ENCODE measurements around the gene PLA2G2C.

PLA2G2C gene

DNA sequence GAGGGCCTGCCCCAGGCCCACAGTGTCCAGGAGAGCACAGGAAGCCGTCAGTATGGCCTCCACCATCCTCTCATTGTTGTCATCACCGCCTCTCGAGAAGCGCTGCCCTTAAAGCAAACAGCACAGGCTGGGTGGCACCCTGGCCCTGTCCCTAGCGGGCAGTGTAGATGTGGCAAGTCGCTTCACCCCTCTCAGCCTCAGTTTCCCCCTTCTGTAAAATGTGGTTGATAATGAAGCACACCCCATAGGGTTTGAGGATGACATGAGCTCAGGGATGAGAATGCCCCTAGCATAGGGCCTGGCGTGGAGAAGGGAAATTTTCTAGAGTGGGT, 33.8 kb downstream of the PLA2G2C start:
- DNase-seq (ENCODE audit: low read depth) = no peak

- peak; percentile 75 for DNase-seq (ENCODE audit: low read depth)
These were observed 34.3 kb downstream of the PLA2G2C start for GRCh38 chr1:20151906-20152598.

DNA sequence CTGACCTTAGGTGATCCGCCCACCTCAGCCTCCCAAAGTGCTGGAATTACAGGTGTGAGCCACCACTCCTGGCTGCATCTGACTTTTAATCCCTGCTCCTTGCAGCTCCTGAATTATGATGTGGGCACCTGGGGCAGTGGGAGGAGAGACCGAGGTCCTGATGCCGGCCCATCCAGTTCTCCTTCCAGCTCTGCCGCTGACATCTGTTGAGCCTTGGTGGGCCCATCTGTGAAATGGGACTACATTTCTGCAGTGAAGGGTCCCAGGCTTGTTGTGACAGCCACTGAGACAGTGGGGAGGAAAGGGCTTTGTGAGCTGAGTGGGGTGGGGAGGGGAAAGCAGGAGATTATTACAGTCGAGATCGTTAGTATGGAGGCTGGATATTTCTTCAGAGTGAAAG, 35.3 kb downstream of the PLA2G2C start:
- DNase-seq (ENCODE audit: low read depth) = no peak

- DNase-seq (ENCODE audit: low read depth) = no peak
These were observed 36.0 kb downstream of the PLA2G2C start for GRCh38 chr1:20150326-20150705.

GRCh38 chr1:20149601-20150325, 36.6 kb downstream of the PLA2G2C start:
- DNase-seq (ENCODE audit: low read depth) = no peak

- DNase-seq (ENCODE audit: low read depth) = no peak
These were observed 37.5 kb downstream of the PLA2G2C start for GRCh38 chr1:20148571-20149500.

DNA sequence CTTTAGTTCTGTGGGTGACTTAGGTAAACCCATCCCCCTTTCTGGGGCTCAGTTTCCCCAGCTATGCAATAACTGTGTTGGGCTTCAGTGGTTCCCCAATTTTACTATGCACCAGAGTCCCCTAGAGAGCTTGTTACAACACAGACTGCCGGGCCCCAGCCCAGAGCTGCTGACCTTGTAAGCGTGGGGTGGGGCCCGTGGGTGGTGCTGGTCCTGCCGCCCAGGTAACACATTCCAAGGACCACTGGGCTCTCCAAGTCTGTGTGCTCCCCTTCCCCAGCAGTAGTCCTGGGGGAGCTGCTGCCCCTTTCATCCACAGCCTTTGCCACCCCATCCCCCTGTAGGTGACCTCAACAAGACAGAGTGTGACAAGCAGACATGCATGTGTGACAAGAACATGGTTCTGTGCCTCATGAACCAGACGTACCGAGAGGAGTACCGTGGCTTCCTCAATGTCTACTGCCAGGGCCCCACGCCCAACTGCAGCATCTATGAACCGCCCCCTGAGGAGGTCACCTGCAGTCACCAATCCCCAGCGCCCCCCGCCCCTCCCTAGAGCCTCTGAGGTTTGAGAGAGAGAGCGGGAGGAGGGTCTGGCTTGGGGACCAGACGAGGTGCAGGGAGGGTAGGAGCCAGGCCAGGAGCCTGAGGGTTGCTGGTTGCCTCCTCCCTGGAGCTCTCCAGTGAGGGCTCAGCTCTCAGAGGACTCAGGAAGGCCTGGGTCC, 38.3 kb downstream of the PLA2G2C start:
- DNase-seq (ENCODE audit: low read depth) = no peak

DNA sequence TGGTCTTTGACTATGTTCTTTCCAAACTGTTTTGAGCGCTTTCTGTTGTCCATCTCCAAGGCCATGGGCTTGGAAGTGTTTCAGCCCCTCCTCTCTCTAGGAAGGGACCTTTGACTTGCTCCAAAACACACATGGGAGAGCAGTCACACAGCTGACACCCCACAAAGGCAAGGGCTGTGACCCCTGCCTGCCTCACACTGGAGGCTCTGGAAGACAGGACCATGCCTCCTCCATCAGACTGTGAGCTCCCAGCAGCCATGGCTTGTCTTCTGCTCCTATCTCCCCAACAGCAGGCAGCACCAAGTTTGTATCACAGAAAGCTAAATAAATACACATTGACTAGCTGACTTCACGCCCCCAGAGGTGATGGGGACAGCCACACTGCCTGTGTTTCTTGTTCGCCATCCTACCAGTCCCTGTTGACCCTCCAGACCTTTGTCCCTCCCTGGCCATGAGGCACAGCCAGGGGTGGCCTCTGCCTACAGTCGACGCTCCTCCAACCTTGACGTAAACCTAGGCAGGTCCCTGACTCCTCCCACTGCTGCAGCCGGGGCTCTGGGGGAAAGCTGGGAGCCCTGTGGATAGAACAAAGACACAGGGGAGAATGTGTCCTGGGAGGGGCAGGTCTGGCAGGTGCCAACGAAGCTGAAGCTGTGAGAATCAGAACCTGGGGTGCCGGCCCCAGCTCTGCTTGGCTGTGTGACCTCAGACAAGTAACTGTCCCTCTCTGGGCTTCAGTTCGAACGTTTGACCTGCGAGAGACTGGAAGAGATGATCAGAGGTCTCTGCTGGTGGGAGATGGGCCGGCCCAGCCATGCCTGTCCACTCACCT, 42.4 kb downstream of the PLA2G2C start:
- no peak for DNase-seq (ENCODE audit: low read depth)

DNA sequence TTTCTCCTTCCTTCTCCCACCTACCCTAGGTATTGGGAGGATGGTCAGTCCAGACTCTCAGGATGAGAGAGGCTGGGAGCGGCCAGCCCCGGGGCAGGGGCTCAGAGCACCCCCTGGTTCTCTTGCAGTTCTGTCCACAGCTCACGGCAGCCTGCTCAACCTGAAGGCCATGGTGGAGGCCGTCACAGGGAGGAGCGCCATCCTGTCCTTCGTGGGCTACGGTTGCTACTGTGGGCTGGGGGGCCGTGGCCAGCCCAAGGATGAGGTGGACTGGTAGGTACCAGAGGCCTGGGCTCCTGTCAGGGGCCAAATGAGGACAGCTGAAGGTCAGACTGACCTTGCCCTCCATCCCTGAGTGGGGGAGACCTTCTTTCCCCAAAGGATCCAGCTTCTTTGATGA, 43.0 kb downstream of the PLA2G2C start:
- no peak for DNase-seq (ENCODE audit: low read depth)

DNA sequence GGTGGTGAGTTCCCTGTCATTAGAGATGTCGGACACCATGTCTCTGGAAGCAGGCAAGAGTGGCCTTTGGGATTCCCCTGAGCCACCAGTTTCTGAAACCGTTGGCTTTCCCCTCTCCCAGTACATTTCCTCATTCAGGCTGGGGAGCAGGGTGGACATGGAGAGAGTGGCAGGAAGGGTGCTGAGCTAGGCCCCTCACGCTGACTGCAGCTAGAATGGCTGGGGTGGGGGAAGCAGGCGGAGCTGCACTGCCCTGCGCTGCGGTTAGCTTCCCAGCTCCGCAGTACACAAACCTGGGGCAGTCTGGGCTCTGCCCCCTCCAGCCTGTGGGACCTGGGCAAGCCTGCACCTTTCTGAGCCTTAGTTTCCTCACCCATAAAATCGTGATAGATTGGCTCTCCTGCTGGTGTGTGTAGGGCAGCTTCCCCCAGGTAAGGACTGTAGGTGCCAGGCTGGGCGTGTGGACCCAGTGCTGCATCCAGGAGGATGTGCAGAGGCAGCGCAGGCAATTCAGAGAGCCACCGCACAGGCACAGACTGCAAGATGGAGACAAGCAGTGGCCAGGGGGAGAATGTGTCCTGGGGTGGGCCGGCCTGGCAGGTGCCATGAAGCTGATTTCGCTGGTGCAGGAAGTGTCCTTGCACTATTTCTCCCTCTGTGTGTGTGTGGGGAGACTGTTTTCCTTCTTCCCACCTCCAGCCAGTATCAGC, 44.2 kb downstream of the PLA2G2C start:
- no peak for DNase-seq (ENCODE audit: low read depth)

GRCh38 chr1:20141466-20141865, 44.9 kb downstream of the PLA2G2C start:
- no peak for DNase-seq (ENCODE audit: low read depth)

GRCh38 chr1:20141001-20141400, 45.3 kb downstream of the PLA2G2C start:
- DNase-seq (ENCODE audit: low read depth) = no peak

DNA sequence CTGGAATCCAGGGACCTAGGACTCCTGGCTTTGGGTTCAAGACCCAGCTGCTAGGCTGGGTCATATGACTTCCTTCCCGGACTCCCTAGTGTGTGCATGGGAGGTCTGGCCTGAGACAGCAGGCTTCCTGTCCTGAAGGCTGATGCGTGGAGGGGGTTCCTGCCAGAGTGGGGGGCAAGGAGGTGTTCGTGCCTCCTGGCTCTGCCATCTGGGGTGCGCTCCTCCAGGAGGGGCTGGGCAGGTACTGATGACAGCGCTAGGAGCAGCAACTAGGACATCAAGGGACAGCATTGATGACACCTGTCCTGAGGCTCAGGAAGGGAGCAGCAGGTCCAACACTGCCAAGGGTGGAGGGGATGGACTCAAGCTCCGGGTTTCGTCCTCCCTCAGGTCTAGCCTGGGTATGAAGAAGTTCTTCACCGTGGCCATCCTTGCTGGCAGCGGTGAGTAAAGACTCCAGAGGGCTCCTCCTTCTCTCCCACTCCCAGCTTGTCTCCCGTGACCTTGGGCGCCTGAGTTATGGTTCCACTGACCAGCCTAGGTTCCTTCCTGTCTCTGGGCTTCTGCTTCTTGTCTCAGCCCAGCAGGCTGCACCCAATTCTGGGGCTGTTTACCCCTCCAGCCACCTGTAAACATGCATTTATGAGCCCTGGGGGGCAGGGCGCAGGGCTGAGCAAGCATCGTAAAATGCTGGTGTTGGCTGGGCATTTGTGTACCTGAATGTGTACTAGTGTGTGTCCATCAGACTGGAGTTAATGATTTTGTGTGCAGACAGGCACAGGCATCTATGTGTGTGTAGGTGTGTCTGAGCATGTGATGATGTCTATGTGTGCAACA, 46.3 kb downstream of the PLA2G2C start:
- DNase-seq (ENCODE audit: low read depth) = no peak

DNA sequence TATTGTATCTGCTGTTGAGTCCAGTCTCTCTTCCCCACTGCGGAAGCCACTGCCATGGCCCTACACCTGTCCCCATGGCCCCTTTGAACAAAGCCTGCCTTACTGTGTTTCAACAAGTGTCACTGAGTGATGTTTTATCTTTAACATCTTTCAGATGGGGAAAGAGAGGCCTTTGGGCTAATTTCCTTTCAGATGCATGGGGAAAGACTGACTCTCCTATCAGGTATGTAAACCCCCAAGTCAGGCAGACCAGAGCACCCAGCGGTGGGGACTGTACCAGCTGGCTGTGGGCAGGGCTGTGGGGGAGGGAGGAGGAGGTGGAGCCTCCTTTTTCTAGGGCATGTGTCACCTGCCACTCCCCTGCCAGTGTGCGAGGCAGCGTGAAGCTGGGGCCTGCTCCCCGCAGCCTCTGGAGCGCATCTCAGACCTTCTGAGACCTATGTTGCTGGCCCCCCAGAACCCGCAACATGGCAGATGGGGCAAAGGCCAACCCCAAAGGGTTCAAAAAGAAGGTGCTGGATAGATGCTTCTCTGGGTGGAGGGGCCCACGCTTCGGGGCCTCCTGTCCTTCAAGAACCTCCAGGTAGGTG, 47.3 kb downstream of the PLA2G2C start, which contains the start of gene PLA2G2F:
PLA2G2F (plus strand) TSS at position 363 of the 590 bp plus-strand sequence; CDS start at position 468, 105 bp downstream.
- DNase-seq (ENCODE audit: low read depth) = no peak

- DNase-seq (ENCODE audit: low read depth) = no peak
These were observed 48.0 kb downstream of the PLA2G2C start for GRCh38 chr1:20138346-20138745.

- no peak for DNase-seq (ENCODE audit: low read depth)
These were observed 48.7 kb downstream of the PLA2G2C start for GRCh38 chr1:20137604-20138003.

DNA sequence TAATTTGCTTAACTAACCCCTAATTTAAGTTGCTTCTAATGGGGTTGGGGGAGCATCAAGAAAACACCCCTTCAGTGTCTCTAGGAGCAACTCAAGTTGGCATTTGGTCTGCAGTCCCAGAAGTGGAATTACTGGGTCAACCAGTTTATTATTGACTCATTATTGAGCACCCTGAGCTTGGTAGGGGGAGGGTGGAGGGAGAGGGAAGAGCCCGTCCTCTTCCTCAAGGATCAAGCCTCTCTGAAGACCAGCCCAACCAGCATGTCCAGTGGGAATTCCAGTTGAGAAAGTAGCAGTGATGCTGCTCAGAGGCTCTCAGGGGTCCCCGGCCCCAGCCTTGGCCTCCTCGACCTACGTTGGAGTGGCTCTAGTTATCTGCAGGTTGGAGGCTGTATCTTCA, 49.3 kb downstream of the PLA2G2C start:
- no peak for DNase-seq (ENCODE audit: low read depth)

- no peak for DNase-seq (ENCODE audit: low read depth)
These were observed 50.1 kb downstream of the PLA2G2C start for GRCh38 chr1:20136249-20136648.

DNA sequence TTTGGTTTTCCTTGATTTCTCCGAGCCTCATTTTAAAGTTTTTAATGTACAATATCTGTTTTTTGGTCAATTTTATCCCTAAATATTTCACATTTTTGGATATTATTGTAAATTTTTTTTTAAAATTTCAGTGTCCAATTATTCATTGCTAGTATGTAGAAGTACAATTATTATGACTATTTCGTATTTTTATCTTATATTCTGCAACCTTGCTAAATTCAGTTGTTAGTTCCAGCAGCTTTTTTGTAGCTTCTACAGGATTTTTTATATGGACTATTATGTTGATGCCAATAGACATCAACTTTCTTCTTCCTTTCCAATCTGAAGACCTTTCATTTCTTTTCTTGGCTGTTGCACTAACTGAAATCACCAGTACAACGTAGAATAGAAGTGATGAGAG, 51.3 kb downstream of the PLA2G2C start:
- DNase-seq (ENCODE audit: low read depth) = no peak
